Caki2 (cell line): ENCODE measurements around the gene PLEKHA8. TPM values are rescaled to one million over a fixed set of nuclear protein-coding genes. Genes with fewer than 3 reads are reported as not detected.

Experiments
- DNase-seq: peaks from one replicate; pipeline ENCODE4 v3.0.0-alpha.2; 2015; ENCODE audit warnings: low read depth
- in situ Hi-C: cut with HindIII; loops from 2 replicates; pipeline ENCODE4 v1.10.0; 2016; ENCODE audit warnings: low sequenced_read_pairs, low pct_unique_long_range_greater_than_20kb, mixed read lengths
- total RNA-seq: library from RNA; depleted of rRNA; stranded (reverse); fragments of >200 nt; shearing (Covaris generic); gene quantifications from 2 replicates; pipeline ENCODE4 v1.2.3, GENCODE V29; 2014; ENCODE audit warnings: low replicate concordance; rRNA removed

PLEKHA8 gene
- 6.3 and 19.3 TPM in 2 replicates for total RNA-seq

- peak; percentile 92 for DNase-seq
- in situ Hi-C loops = no loop called here
Measured at GRCh38 chr7:30028216-30028748, at the start of gene PLEKHA8. PLEKHA8 (plus strand) TSS chr7:30028412; CDS start chr7:30028763, 351 bp downstream.

- in situ Hi-C loops = no loop called here
- no peak for DNase-seq
Measured at GRCh38 chr7:29980151-29980550, 48.1 kb upstream of the PLEKHA8 start.

GRCh38 chr7:29987083-29987482 lies 41.1 kb upstream of the PLEKHA8 start:
- in situ Hi-C loops = no loop called here
- DNase-seq = peak; percentile 30

GRCh38 chr7:29987811-29988317 lies 40.3 kb upstream of the PLEKHA8 start:
- in situ Hi-C loops = no loop called here

GRCh38 chr7:29988424-29989256 lies 39.6 kb upstream of the PLEKHA8 start:
- in situ Hi-C loops = no loop called here
- DNase-seq = peak; percentile 27

More at GRCh38 chr7:29987811-29988317, 40.3 kb upstream of the PLEKHA8 start:
- DNase-seq = peak; percentile 84

- peak; percentile 32 for DNase-seq
- in situ Hi-C loops = no loop called here
Measured at GRCh38 chr7:29989257-29989995, 38.8 kb upstream of the PLEKHA8 start, which contains the start of gene SCRN1. SCRN1 (minus strand) TSS chr7:29989801; CDS start chr7:29969067, 20,734 bp downstream.

- DNase-seq = no peak
- in situ Hi-C loops = no loop called here
Measured at GRCh38 chr7:29990931-29991330, 37.3 kb upstream of the PLEKHA8 start.

GRCh38 chr7:29991937-29992336 lies 36.3 kb upstream of the PLEKHA8 start:
- in situ Hi-C loops = no loop called here

GRCh38 chr7:29993140-29993539 lies 35.1 kb upstream of the PLEKHA8 start:
- in situ Hi-C loops = no loop called here
- DNase-seq = no peak

More at GRCh38 chr7:29991937-29992336, 36.3 kb upstream of the PLEKHA8 start:
- DNase-seq = no peak

- DNase-seq = no peak
- in situ Hi-C loops = no loop called here
Measured at GRCh38 chr7:29995652-29996051, 32.6 kb upstream of the PLEKHA8 start.

- in situ Hi-C loops = no loop called here
- no peak for DNase-seq
Measured at GRCh38 chr7:29996321-29996720, 31.9 kb upstream of the PLEKHA8 start.

- in situ Hi-C loops = no loop called here
- no peak for DNase-seq
Measured at GRCh38 chr7:29998489-29998888, 29.7 kb upstream of the PLEKHA8 start.

GRCh38 chr7:30001998-30002397 lies 26.2 kb upstream of the PLEKHA8 start:
- DNase-seq = no peak
- in situ Hi-C loops = no loop called here

- DNase-seq = no peak
- in situ Hi-C loops = no loop called here
Measured at GRCh38 chr7:30003098-30003497, 25.1 kb upstream of the PLEKHA8 start.

- no peak for DNase-seq
- in situ Hi-C loops = no loop called here
Measured at GRCh38 chr7:30005464-30005863, 22.7 kb upstream of the PLEKHA8 start.

- in situ Hi-C loops = no loop called here
- DNase-seq = no peak
Measured at GRCh38 chr7:30010021-30010420, 18.2 kb upstream of the PLEKHA8 start.

- DNase-seq = no peak
- in situ Hi-C loops = no loop called here
Measured at GRCh38 chr7:30012757-30013156, 15.5 kb upstream of the PLEKHA8 start.

GRCh38 chr7:30018451-30018850 lies 9.8 kb upstream of the PLEKHA8 start:
- in situ Hi-C loops = no loop called here
- DNase-seq = no peak

- in situ Hi-C loops = no loop called here
- no peak for DNase-seq
Measured at GRCh38 chr7:30019387-30019786, 8.8 kb upstream of the PLEKHA8 start.
